Activated CD4-positive, alpha-beta T cell treated with anti-CD3 and anti-CD28 coated beads for 36 hours (primary cell): ENCODE data around the gene CDCP1. TPM values are rescaled to one million over a fixed set of nuclear protein-coding genes. Genes with fewer than 3 reads are reported as not detected.

ENCODE experiments used
- ATAC-seq: fragments of 200-7000 bp; cut with Tn5 transposase; one replicate; pipeline ENCODE4 v1.10.0; 2021; ENCODE audit warnings: mild to moderate bottlenecking, moderate library complexity
- CTCF ChIA-PET: fragments of 350-600 bp; sonication (Branson Sonifier 250); formaldehyde crosslinking; loops from one replicate; lab custom pipeline; 2021; ENCODE audit warnings: antibody characterized with exemption; lab: Charles Lee
- POLR2A ChIA-PET: fragments of 350-600 bp; sonication (Branson Sonifier 250); formaldehyde crosslinking; loops from one replicate; lab custom pipeline; 2021; ENCODE audit warnings: antibody characterized with exemption, inconsistent platforms; lab: Charles Lee
- DNase-seq: peaks from one replicate; pipeline ENCODE4 v3.0.0-alpha.2; 2020
- H3K27ac Mint-ChIP-seq: one replicate; pipeline ENCODE4 v1.8.0; 2021; ENCODE audit warnings: mixed read lengths
- H3K27me3 Mint-ChIP-seq: one replicate; pipeline ENCODE4 v1.8.0; 2021; ENCODE audit warnings: mixed read lengths
- H3K36me3 Mint-ChIP-seq: one replicate; pipeline ENCODE4 v1.8.0; 2021; ENCODE audit warnings: low read depth, mixed read lengths
- H3K4me1 Mint-ChIP-seq: one replicate; pipeline ENCODE4 v1.8.0; 2021; ENCODE audit warnings: mixed read lengths
- H3K4me3 Mint-ChIP-seq: one replicate; pipeline ENCODE4 v1.8.0; 2021; ENCODE audit warnings: mild to moderate bottlenecking, moderate library complexity, mixed read lengths
- H3K9me3 Mint-ChIP-seq: one replicate; pipeline ENCODE4 v1.8.0; 2021; ENCODE audit warnings: low read depth, mixed read lengths
- intact Hi-C, 2 experiments: fragments of 100-400 bp; cut with DNase I in 1 of 2; cut with micrococcal nuclease in 1 of 2; formaldehyde crosslinking; loops; one replicate each; pipeline versions ENCODE4 v1.14.2 to v1.15.1; 2022 to 2024; cut with DNase I, micrococcal nuclease
- total RNA-seq, 2 experiments: library from RNA; stranded (reverse); gene quantifications; one replicate each; pipeline ENCODE4 v1.2.3, GENCODE V29; 2021

CDCP1 gene
- total RNA-seq, 2 experiments from 2014 or later = 3.7 to 5.8 TPM

DNA sequence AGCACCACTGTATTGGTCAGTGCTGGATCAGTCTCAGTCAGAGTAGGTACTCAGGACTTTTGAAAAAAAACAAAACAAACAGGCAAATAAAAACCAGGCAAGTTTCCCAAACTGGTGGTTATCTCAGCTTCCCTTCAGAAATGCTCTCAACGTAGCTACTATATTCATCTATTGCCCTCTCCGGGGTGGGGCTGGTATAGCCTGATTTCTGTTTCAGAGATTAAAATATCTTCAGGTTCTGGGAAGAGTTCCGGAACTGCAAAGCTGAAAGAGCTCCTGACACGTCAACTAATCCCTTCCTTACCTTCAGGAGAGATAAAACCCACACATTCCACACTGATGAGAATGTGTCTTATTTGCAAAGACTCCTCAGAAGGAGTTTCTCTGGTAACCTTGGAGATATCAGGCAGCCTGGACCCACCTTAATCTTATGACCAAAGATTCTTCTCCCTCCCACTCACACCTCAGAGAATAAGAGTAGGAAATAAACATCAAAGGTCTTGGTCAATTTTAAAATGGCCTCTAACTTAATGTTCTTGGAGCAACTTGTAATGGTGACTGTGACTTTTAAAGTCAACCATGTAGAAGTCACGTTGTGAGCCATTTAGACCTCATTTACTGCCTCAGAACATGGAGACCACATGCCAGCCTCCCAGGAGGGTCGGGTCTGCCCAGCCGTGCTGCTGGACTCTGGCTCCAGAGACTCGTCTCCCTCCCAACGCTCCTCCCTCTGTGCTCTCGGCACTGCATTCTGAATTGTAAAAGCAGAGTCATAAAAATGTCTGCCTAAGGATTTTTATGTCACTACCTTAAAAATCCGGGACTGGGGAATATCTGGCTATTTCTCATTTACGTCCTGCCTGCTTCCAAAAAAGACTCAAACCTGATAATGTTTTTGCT is 53.8 kb downstream of the CDCP1 start:
- DNase-seq = no peak
- ChIA-PET CTCF (no interaction called here), POLR2A (no interaction called here)
- Mint-ChIP-seq H3K36me3 (peaks cover 4% of the 10 kb centered on the region), H3K27ac (no peak overlapping the region), H3K4me3 (no peak overlapping the region), H3K9me3 (no peaks in the 10 kb centered on the region), H3K27me3 (peaks cover 4% of the 10 kb centered on the region), H3K4me1 (peaks cover 12% of the 10 kb centered on the region)
- no peak for ATAC-seq
- intact Hi-C loops = no loop called here

DNA sequence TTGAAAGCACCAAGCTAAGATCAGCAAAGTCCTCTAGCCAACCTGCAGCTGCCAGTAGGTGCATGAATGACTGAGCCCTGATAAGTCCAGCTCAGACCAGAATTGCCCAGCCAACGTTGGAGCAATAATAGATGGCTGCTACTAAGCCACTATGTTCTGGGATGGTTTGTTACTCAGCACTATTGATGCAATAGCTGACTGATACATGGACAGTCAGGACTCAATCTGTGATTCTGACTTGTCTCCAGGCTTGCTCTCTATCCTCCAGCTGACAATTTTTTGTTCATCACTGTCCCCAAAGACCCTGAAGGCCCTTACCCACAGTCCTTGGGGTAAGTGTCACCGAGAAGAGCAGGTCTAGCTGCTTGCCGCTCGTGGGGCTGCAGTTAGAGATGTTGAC is 55.3 kb downstream of the CDCP1 start:
- no peak for ATAC-seq
- H3K4me1 Mint-ChIP-seq = peaks cover 12% of the 10 kb centered on the region
- DNase-seq = no peak
- intact Hi-C loops = no loop called here
- H3K27me3 Mint-ChIP-seq = peaks cover 4% of the 10 kb centered on the region
- no peak overlapping the region for H3K27ac Mint-ChIP-seq
- peaks cover 4% of the 10 kb centered on the region for H3K36me3 Mint-ChIP-seq
- H3K9me3 Mint-ChIP-seq = no peaks in the 10 kb centered on the region
- H3K4me3 Mint-ChIP-seq = no peak overlapping the region
- POLR2A ChIA-PET = no interaction called here
- CTCF ChIA-PET = interaction anchor here (0.5 to 0.6 kb wide), 2 partner anchors 85 to 196 kb away, joined by 3 read pairs; no protein-coding TSS in a partner anchor

GRCh38 chr3:45088543-45089358 is 57.4 kb downstream of the CDCP1 start:
- Mint-ChIP-seq H3K9me3 (no peaks in the 10 kb centered on the region), H3K27ac (no peak overlapping the region), H3K36me3 (peaks cover 4% of the 10 kb centered on the region), H3K4me3 (no peak overlapping the region), H3K4me1 (peaks cover 6% of the 10 kb centered on the region), H3K27me3 (no peaks in the 10 kb centered on the region)
- ATAC-seq (peak; percentile 49), DNase-seq (peak; percentile 25)
- CTCF ChIA-PET = interaction anchor here (0.9 kb wide), 1 partner anchor 9 kb away, joined by 4 read pairs; no protein-coding TSS in a partner anchor
- POLR2A ChIA-PET = interaction anchor here (0.6 kb wide), 2 partner anchors 13 to 244 kb away, joined by 3 read pairs; no protein-coding TSS in a partner anchor
- intact Hi-C loops = no loop called here

DNA sequence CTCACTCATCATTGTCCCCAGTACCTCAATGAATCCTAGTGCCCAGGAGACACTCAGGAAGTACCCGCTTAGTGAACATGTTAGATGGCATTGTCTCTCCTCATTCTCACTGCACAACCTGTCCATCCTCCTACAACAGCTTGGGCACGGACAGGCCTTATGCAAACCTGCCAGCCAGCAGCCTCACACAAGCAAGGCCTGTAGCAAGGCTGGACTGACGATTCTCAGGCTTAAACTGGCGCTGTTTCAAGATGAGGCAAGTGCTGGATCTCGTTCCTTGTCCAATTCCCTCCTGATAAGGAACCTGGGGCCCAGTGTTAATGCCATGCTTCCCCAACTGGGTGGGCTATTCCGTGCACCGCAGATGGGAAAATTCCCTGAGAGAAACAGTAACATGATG is 59.0 kb downstream of the CDCP1 start:
- intact Hi-C loops = no loop called here
- Mint-ChIP-seq H3K9me3 (no peaks in the 10 kb centered on the region), H3K27me3 (no peaks in the 10 kb centered on the region), H3K4me3 (no peak overlapping the region), H3K4me1 (peaks cover 6% of the 10 kb centered on the region), H3K36me3 (peaks cover 4% of the 10 kb centered on the region), H3K27ac (no peak overlapping the region)
- ChIA-PET CTCF (interaction anchor here (0.6 kb wide), 1 partner anchor 213 kb away, joined by 3 read pairs; the partner anchor contains the start of gene TGM4), POLR2A (no interaction called here)
- ATAC-seq (no peak), DNase-seq (no peak)

- intact Hi-C loops = no loop called here
- Mint-ChIP-seq H3K9me3 (no peaks in the 10 kb centered on the region), H3K4me1 (peaks cover 6% of the 10 kb centered on the region), H3K36me3 (peaks cover 2% of the 10 kb centered on the region), H3K4me3 (no peak overlapping the region), H3K27me3 (no peaks in the 10 kb centered on the region), H3K27ac (no peak overlapping the region)
- CTCF ChIA-PET = interaction anchor here (0.7 to 0.9 kb wide), 2 partner anchors 27 to 575 kb away, joined by 3 read pairs; no protein-coding TSS in a partner anchor
- POLR2A ChIA-PET = no interaction called here
- DNase-seq = no peak
- ATAC-seq = no peak
Observed at GRCh38 chr3:45084820-45085816, 61.1 kb downstream of the CDCP1 start.

DNA sequence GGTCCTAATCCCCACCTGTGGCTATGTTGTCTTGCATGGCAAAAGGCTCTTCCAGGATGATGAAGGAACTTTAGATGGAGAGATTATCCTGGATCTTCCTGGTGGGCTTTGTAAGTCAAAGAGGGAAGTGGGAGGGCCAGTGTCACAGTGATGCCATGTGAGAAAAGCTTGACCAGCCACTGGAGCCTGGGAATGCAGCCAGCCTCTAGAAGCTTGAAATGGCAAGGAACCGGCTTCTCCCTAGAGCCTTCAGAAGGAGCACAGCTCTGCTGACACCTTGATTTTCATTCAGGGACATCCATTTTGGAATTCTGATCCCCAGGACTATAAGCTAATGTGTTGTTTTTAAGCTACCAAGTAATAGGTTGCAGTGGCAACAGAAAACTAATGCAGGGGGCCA is 61.8 kb downstream of the CDCP1 start:
- no peak overlapping the region for H3K27ac Mint-ChIP-seq
- CTCF ChIA-PET = interaction anchor here (1.0 to 1.4 kb wide), 2 partner anchors 17 to 43 kb away, joined by 5 read pairs; no protein-coding TSS in a partner anchor
- intact Hi-C loops = no loop called here

GRCh38 chr3:45083023-45083422 is 63.2 kb downstream of the CDCP1 start:
- Mint-ChIP-seq H3K27me3 (no peaks in the 10 kb centered on the region), H3K9me3 (no peaks in the 10 kb centered on the region), H3K36me3 (no peaks in the 10 kb centered on the region), H3K4me3 (no peak overlapping the region), H3K27ac (no peak overlapping the region), H3K4me1 (peaks cover 5% of the 10 kb centered on the region)
- intact Hi-C loops = no loop called here
- ChIA-PET CTCF (interaction anchor here (1.4 kb wide), 1 partner anchor 42 kb away, joined by 5 read pairs; no protein-coding TSS in a partner anchor), POLR2A (no interaction called here)
- ATAC-seq (no peak), DNase-seq (no peak)

More for the DNA sequence above, 61.8 kb downstream of the CDCP1 start:
- Mint-ChIP-seq H3K9me3 (no peaks in the 10 kb centered on the region), H3K27me3 (no peaks in the 10 kb centered on the region), H3K4me1 (peaks cover 6% of the 10 kb centered on the region), H3K4me3 (no peak overlapping the region), H3K36me3 (peaks cover 2% of the 10 kb centered on the region)
- ATAC-seq = no peak
- no peak for DNase-seq
- POLR2A ChIA-PET = no interaction called here

DNA sequence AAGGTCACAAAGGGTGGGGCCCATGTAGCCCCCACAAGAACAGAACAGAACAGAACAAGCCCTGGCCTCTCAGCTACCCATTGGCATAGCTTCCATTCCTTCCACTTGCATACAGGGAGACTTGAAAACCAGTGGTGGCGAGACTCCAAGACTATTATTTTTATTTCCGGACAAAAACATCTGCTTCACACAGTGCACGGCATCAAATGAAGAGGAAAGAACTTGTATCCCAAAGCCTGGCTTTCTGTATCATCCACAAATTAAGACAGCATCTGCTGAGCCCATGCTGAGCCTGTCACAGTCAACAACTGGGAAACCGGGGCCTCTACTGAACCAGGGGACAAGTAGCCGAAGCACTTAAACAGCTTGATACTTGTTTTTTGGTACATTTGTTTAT is 64.0 kb downstream of the CDCP1 start:
- no peak for DNase-seq
- no peak for ATAC-seq
- H3K4me1 Mint-ChIP-seq = peaks cover 5% of the 10 kb centered on the region
- ChIA-PET CTCF (no interaction called here), POLR2A (no interaction called here)
- H3K9me3 Mint-ChIP-seq = no peaks in the 10 kb centered on the region
- H3K4me3 Mint-ChIP-seq = no peak overlapping the region
- no peaks in the 10 kb centered on the region for H3K27me3 Mint-ChIP-seq
- intact Hi-C loops = no loop called here
- no peak overlapping the region for H3K27ac Mint-ChIP-seq
- H3K36me3 Mint-ChIP-seq = no peaks in the 10 kb centered on the region

GRCh38 chr3:45081506-45082141 is 64.6 kb downstream of the CDCP1 start:
- Mint-ChIP-seq H3K27me3 (no peaks in the 10 kb centered on the region), H3K9me3 (no peaks in the 10 kb centered on the region), H3K4me3 (no peak overlapping the region), H3K36me3 (no peaks in the 10 kb centered on the region), H3K27ac (no peak overlapping the region), H3K4me1 (peaks cover 5% of the 10 kb centered on the region)
- ATAC-seq (no peak), DNase-seq (no peak)
- POLR2A ChIA-PET = no interaction called here
- CTCF ChIA-PET = no interaction called here
- intact Hi-C loops = no loop called here

DNA sequence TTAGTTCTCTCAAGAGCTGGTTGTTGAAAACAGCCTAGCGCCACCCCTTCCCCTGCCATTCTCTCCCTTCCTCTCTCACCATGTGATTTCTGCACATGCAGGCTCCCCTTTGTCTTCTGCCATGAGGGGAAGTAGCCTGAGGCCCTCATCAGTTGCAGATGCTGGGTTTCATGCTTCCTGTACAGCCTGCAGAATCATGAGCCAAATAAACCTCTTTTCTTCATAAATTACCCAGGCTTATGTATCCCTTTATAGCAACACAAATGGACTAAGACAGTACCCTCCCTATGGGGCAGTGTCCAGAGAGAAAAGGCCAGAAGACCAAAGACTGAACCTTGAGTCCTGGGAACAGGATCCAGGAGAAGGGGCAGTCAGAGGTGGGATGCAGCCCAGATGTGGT is 65.4 kb downstream of the CDCP1 start:
- intact Hi-C loops = no loop called here
- ATAC-seq = no peak
- H3K27me3 Mint-ChIP-seq = no peaks in the 10 kb centered on the region
- no peak overlapping the region for H3K27ac Mint-ChIP-seq
- no peaks in the 10 kb centered on the region for H3K36me3 Mint-ChIP-seq
- DNase-seq = no peak
- CTCF ChIA-PET = interaction anchor here (0.7 kb wide), 1 partner anchor 32 kb away, joined by 3 read pairs; no protein-coding TSS in a partner anchor
- peaks cover 5% of the 10 kb centered on the region for H3K4me1 Mint-ChIP-seq
- no peak overlapping the region for H3K4me3 Mint-ChIP-seq
- no peaks in the 10 kb centered on the region for H3K9me3 Mint-ChIP-seq
- POLR2A ChIA-PET = no interaction called here
